K562 (cell line): ENCODE results near the gene GBF1. TPM values are rescaled to one million over a fixed set of nuclear protein-coding genes. Genes with fewer than 3 reads are reported as not detected.

Experiments used
- CCAR2 ChIP-seq: fragments of 200-400 bp; formaldehyde crosslinking; IDR thresholded peaks from 2 replicates; pipeline ENCODE4 v1.6.1; 2017; ENCODE audit warnings: mild to moderate bottlenecking, low read depth, low read length
- CXXC5 ChIP-seq: fragments of 250-450 bp; sonication (Bioruptor Pico); IDR thresholded peaks from 2 replicates; pipeline ENCODE4 v1.8.0; 2022; ENCODE audit warnings: inconsistent platforms, mild to moderate bottlenecking, moderate library complexity
- E2F5 ChIP-seq: sonication (generic); formaldehyde crosslinking; IDR thresholded peaks from 2 replicates; pipeline ENCODE4 v1.8.0; 2022; ENCODE audit warnings: mild to moderate bottlenecking, missing genetic modification reagents
- HOXB6 ChIP-seq: fragments of 250-450 bp; sonication (Bioruptor Pico); IDR thresholded peaks from 2 replicates; pipeline ENCODE4 v1.5.1; 2022; ENCODE audit warnings: mild to moderate bottlenecking, borderline replicate concordance
- IRF9 ChIP-seq: fragments of 450-650 bp; IDR thresholded peaks from 2 replicates; pipeline ENCODE4 v1.6.1; 2016; ENCODE audit warnings: missing biosample characterization, missing genetic modification characterization
- MCM2 ChIP-seq: fragments of 450-650 bp; IDR thresholded peaks from 2 replicates; pipeline ENCODE4 v1.6.1; 2017; ENCODE audit warnings: low read depth, mild to moderate bottlenecking
- MEF2D ChIP-seq: conservative IDR thresholded peaks from 2 replicates; pipeline ENCODE4 v1.6.1; 2016; ENCODE audit warnings: low read depth, missing genetic modification characterization, missing compliant biosample characterization
- MTA3 ChIP-seq: fragments of 450-650 bp; formaldehyde crosslinking; IDR thresholded peaks from 2 replicates; pipeline ENCODE4 v1.6.1; 2017; ENCODE audit warnings: mild to moderate bottlenecking, borderline replicate concordance
- MYC ChIP-seq, 2 experiments: fragments of 250-450 bp in 1 of 2; sonication (Bioruptor Pico) in 1 of 2; IDR thresholded peaks; 2 replicates each; pipeline versions ENCODE4 v1.5.1 to v1.6.1; 2012 to 2021; ENCODE audit warnings: low read depth in 2 of 2, borderline replicate concordance in 1 of 2, improper control_type of control experiment in 1 of 2, low read length in 1 of 2, mild to moderate bottlenecking in 1 of 2, moderate library complexity in 1 of 2
- NCOA4 ChIP-seq: fragments of 450-650 bp; IDR thresholded peaks from 2 replicates; pipeline ENCODE4 v1.6.1; 2018; ENCODE audit warnings: mild to moderate bottlenecking; ENCODE audit not compliant: partially characterized antibody
- NFRKB ChIP-seq: fragments of 450-650 bp; IDR thresholded peaks from 2 replicates; pipeline ENCODE4 v1.6.1; 2016; ENCODE audit warnings: low read depth
- NUFIP1 ChIP-seq: fragments of 450-650 bp; IDR thresholded peaks from 2 replicates; pipeline ENCODE4 v1.6.1; 2018; ENCODE audit not compliant: partially characterized antibody
- PHTF2 ChIP-seq: fragments of 250-450 bp; sonication (Bioruptor Pico); IDR thresholded peaks from 2 replicates; pipeline ENCODE4 v1.5.0; 2021; ENCODE audit warnings: mild to moderate bottlenecking
- RBM25 ChIP-seq: fragments of 200-400 bp; formaldehyde crosslinking; IDR thresholded peaks from 2 replicates; pipeline ENCODE4 v1.6.1; 2018; ENCODE audit warnings: low read length, low read depth, moderate library complexity; ENCODE audit not compliant: severe bottlenecking
- RUNX1 ChIP-seq: sonication (generic); IDR thresholded peaks from 2 replicates; pipeline ENCODE4 v1.6.1; 2016; ENCODE audit warnings: antibody characterized with exemption, low read depth
- SIN3A ChIP-seq, 2 experiments: fragments of 150-350 bp in 1 of 2; IDR thresholded peaks; 2 replicates each; pipeline ENCODE4 v1.6.1; 2011 to 2016; ENCODE audit warnings: borderline replicate concordance in 2 of 2, low read depth in 2 of 2, low read length in 2 of 2, mild to moderate bottlenecking in 2 of 2, moderate library complexity in 2 of 2; ENCODE audit not compliant: control insufficient read depth in 1 of 2
- STAT5B ChIP-seq: fragments of 250-450 bp; sonication (Bioruptor Pico); IDR thresholded peaks from 2 replicates; pipeline ENCODE4 v1.8.0; 2021; ENCODE audit warnings: mild to moderate bottlenecking, inconsistent platforms
- THRA ChIP-seq: fragments of 450-650 bp; IDR thresholded peaks from 2 replicates; pipeline ENCODE4 v1.6.1; 2017; ENCODE audit warnings: mild to moderate bottlenecking, moderate library complexity
- UBTF ChIP-seq, 2 experiments: IDR thresholded peaks; 2 replicates each; pipeline ENCODE4 v1.6.1; 2012; ENCODE audit warnings: improper control_type of control experiment in 2 of 2, low read depth in 2 of 2, low read length in 2 of 2, borderline replicate concordance in 1 of 2
- ZEB2 ChIP-seq: fragments of 450-650 bp; IDR thresholded peaks from 2 replicates; pipeline ENCODE4 v1.6.1; 2016
- ZFP36 ChIP-seq: fragments of 150-350 bp; IDR thresholded peaks from 2 replicates; pipeline ENCODE4 v1.6.1; 2018; ENCODE audit warnings: low read length, low read depth; ENCODE audit not compliant: partially characterized antibody
- ZNF589 ChIP-seq: fragments of 200-800 bp; sonication (Bioruptor generic); IDR thresholded peaks from 2 replicates; pipeline ENCODE4 v1.6.1; 2016; ENCODE audit warnings: low read depth, missing genetic modification characterization, missing compliant biosample characterization
- polyA plus RNA-seq, 8 experiments: library from polyadenylated mRNA; depleted of rRNA in 4 of 8; stranded (reverse) in 5 of 8; unstranded in 3 of 8; fragments of >200 nt; fragmentation: Nextera tagmentation in 2 of 8; fragmentation: Illumina TruSeq in 1 of 8; extraction: Ambion mirVana in 2 of 8; extraction: Trizol in 1 of 8; gene quantifications; 2 replicates each; pipeline versions ENCODE4 v1.2.1 to v1.2.3, GENCODE V29; 2011 to 2014; ENCODE audit warnings: inconsistent platforms in 1 of 8, missing spikeins in 1 of 8
- total RNA-seq, 7 experiments: library from RNA; depleted of rRNA in 6 of 7; stranded (reverse); fragments of >200 nt in 6 of 7; fragmentation: Illumina TruSeq in 2 of 7; extraction: Trizol in 2 of 7; gene quantifications; 2 replicates each; pipeline versions ENCODE4 v1.2.1 to v1.2.3, GENCODE V29; 2011 to 2021; ENCODE audit warnings: low replicate concordance in 1 of 7

The GBF1 gene
- total and polyA plus RNA-seq, 9 of the 15 experiments (the other 6 are each of a cell fraction or from before 2014, with no cell fraction given) = 0.69 to 28.0 (median 10.3) TPM

- TF ChIP-seq UBTF (IDR thresholded peaks at IDR 0.05; ENCODE audit: borderline replicate concordance in 1 of 2, low read depth in 2 of 2, low read length in 2 of 2) (0 out of 4 replicates have a peak, but pooled peaks of 1 of the 2 experiments have one; percentile 21), MEF2D (tag) (no peak), STAT5B (no peak), NUFIP1 (no peak), THRA (no peak), CXXC5 (CRISPR knock-in tag) (peak; percentile 59; the same call in 1 of the 2 replicates), SIN3A (IDR thresholded peaks at IDR 0.05; ENCODE audit: borderline replicate concordance in 2 of 2, control insufficient read depth in 1 of 2, low read depth in 2 of 2, low read length in 2 of 2) (peak; percentile 65 to 86; a peak in 3 of 4 replicates), PHTF2 (CRISPR knock-in tag) (no peak), NFRKB (0 out of 2 replicates have a peak, but pooled peaks have one; percentile 31), HOXB6 (CRISPR knock-in tag) (no peak), ZEB2 (peak; percentile 96), RUNX1 (no peak), IRF9 (tag) (no peak), MTA3 (peak; percentile 42; the same call in 1 of the 2 replicates), MCM2 (no peak), NCOA4 (peak; percentile 74), RBM25 (no peak), E2F5 (CRISPR knock-in tag) (no peak), MYC (IDR thresholded peaks at IDR 0.05; ENCODE audit: low read depth, low read length) (peak; percentile 59), MYC (CRISPR knock-in tag; IDR thresholded peaks at IDR 0.05; ENCODE audit: borderline replicate concordance, low read depth) (peak; percentile 75; the same call in 1 of the 2 replicates), ZFP36 (no peak), CCAR2 (no peak), ZNF589 (no peak)
Measured at GRCh38 chr10:102420714-102421506, 175.6 kb downstream of the GBF1 start, which contains the start of gene FBXL15 (continued).
